Endothelial cell (in vitro differentiated cells): ENCODE data around the gene RSF1. TPM values are rescaled to one million over a fixed set of nuclear protein-coding genes. Genes with fewer than 3 reads are reported as not detected.

ENCODE experiments used
- DNase-seq: peaks from one replicate; pipeline ENCODE4 v3.0.0; 2021; ENCODE audit warnings: low spot score
- H3K27ac Mint-ChIP-seq: one replicate; pipeline ENCODE4 v1.8.0; 2021; ENCODE audit warnings: mixed read lengths, inconsistent platforms; ENCODE audit not compliant: unreplicated experiment
- H3K27me3 Mint-ChIP-seq: one replicate; pipeline ENCODE4 v1.8.0; 2021; ENCODE audit warnings: mild to moderate bottlenecking, moderate library complexity, mixed read lengths, inconsistent platforms; ENCODE audit not compliant: unreplicated experiment
- H3K36me3 Mint-ChIP-seq: one replicate; pipeline ENCODE4 v1.8.0; 2021; ENCODE audit warnings: mild to moderate bottlenecking, low read depth, mixed read lengths, inconsistent platforms; ENCODE audit not compliant: unreplicated experiment
- H3K4me1 Mint-ChIP-seq: one replicate; pipeline ENCODE4 v1.8.0; 2021; ENCODE audit warnings: mild to moderate bottlenecking, mixed read lengths, inconsistent platforms; ENCODE audit not compliant: unreplicated experiment
- H3K4me3 Mint-ChIP-seq: one replicate; pipeline ENCODE4 v1.8.0; 2021; ENCODE audit warnings: mild to moderate bottlenecking, mixed read lengths, inconsistent platforms; ENCODE audit not compliant: unreplicated experiment
- H3K9me3 Mint-ChIP-seq: one replicate; pipeline ENCODE4 v1.8.0; 2021; ENCODE audit warnings: mixed read lengths, inconsistent platforms; ENCODE audit not compliant: unreplicated experiment
- total RNA-seq: library from RNA; stranded (reverse); fragmentation: NEBNext Ultra II Directional; extraction: Animal tissue kit (Norgen Biotek cat#: 25700); gene quantifications from one replicate; pipeline ENCODE4 v1.2.1, GENCODE V29; 2021; ENCODE audit not compliant: unreplicated experiment
- TF ChIP-seq, protein P1 (sequence below): fragments of 200-600 bp; sonication (generic); IDR thresholded peaks from one replicate; pipeline ENCODE4 v1.5.0; 2021; ENCODE audit warnings: antibody characterized with exemption; ENCODE audit not compliant: unreplicated experiment

The RSF1 gene
- total RNA-seq, 1 donor from 2014 or later, result 73.7 TPM

- TF ChIP-seq, protein P1, sequence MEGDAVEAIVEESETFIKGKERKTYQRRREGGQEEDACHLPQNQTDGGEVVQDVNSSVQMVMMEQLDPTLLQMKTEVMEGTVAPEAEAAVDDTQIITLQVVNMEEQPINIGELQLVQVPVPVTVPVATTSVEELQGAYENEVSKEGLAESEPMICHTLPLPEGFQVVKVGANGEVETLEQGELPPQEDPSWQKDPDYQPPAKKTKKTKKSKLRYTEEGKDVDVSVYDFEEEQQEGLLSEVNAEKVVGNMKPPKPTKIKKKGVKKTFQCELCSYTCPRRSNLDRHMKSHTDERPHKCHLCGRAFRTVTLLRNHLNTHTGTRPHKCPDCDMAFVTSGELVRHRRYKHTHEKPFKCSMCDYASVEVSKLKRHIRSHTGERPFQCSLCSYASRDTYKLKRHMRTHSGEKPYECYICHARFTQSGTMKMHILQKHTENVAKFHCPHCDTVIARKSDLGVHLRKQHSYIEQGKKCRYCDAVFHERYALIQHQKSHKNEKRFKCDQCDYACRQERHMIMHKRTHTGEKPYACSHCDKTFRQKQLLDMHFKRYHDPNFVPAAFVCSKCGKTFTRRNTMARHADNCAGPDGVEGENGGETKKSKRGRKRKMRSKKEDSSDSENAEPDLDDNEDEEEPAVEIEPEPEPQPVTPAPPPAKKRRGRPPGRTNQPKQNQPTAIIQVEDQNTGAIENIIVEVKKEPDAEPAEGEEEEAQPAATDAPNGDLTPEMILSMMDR, result no peak
- no peaks in the 10 kb centered on the region for H3K27me3 Mint-ChIP-seq
- H3K9me3 Mint-ChIP-seq, result no peaks in the 10 kb centered on the region
- no peaks in the 10 kb centered on the region for H3K36me3 Mint-ChIP-seq
- no peak for DNase-seq
- H3K4me1 Mint-ChIP-seq, result no peaks in the 10 kb centered on the region
- H3K4me3 Mint-ChIP-seq, result no peak overlapping the region
- no peak overlapping the region for H3K27ac Mint-ChIP-seq
These were observed 40.6 kb downstream of the RSF1 start for GRCh38 chr11:77779935-77780334.

DNA sequence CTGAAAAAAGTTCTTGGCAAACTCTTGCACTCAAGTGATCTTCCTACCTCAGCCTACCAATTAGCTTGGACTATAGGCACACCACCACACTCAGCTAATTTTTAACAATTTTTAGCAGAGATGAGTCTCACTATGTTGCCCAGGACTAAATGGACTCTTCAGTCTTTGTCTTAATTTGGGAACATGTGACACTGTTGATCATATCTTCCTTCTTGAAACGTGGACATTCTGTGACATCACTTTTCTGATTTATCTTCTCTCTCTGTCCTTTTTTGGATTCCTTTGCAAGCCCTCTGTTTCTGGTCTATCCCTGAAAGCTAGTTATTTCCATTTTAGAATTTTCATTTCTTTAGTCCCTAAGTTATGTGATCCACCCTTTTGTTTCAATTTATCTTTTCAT lies 42.0 kb downstream of the RSF1 start:
- Mint-ChIP-seq H3K4me3 (no peak overlapping the region), H3K9me3 (no peaks in the 10 kb centered on the region), H3K36me3 (no peaks in the 10 kb centered on the region), H3K27me3 (no peaks in the 10 kb centered on the region), H3K4me1 (no peaks in the 10 kb centered on the region), H3K27ac (no peak overlapping the region)
- DNase-seq, result no peak
- TF ChIP-seq, protein P1, result no peak

DNA sequence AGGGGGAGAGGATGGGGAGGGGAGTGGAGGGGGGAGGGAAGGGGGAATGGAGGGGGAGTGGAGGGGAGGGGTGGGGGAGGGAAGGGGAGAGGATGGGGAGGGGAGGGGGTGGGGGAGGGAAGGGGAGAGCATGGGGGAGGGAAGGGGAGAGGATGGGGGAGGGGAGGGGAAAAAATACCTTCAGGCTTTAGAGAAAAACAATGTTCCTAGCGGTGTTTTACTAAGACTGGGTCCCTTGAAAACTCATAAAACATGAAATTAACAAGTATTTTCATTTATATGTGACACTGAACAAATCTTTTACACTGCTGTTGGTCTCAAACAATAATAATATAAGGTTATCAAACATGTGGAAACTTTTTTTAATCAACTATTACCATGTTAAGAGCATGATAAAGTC lies 42.4 kb downstream of the RSF1 start:
- no peaks in the 10 kb centered on the region for H3K9me3 Mint-ChIP-seq
- H3K27me3 Mint-ChIP-seq, result no peaks in the 10 kb centered on the region
- H3K4me1 Mint-ChIP-seq, result no peaks in the 10 kb centered on the region
- H3K36me3 Mint-ChIP-seq, result no peaks in the 10 kb centered on the region
- no peak overlapping the region for H3K4me3 Mint-ChIP-seq
- no peak for DNase-seq
- no peak overlapping the region for H3K27ac Mint-ChIP-seq
- TF ChIP-seq, protein P1, result no peak

DNA sequence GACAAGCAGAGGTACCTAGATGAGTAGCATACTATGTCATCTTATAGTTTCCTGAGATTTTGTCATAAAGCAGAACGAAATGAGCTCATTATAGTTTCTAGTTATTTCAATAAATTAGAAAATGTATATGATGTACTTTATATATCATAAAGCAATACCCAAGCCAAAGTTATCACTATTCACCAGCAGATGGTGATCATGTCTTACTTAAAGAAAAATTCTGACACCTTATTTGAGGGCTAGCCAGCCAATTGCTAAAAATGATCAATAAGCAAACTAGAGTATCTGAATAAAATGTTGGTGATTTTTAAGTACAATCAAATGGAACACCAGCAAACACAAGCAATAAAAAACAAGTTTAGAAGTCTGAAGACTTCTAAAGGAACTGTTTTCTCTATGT lies 44.1 kb downstream of the RSF1 start:
- H3K4me3 Mint-ChIP-seq, result no peak overlapping the region
- no peak for DNase-seq

DNA sequence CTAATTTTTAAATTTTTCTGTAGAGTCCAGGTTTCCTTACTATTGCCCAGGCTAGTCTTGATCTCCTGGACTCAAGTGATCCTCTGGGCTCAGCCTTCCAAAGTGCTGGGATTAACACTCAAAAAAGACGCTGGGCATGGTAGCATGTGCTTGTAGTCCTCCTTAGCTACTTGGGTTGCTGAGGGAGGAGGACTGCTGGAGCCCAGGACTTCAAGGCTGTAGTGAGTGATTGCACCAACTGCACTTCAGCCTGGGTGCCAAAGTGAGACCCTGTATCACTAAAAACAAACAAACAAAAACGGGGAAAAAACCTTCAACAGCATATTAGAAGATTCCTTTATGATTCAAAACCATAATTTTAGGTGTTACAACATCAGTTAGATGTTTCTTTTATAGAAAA lies 44.6 kb downstream of the RSF1 start:
- no peak overlapping the region for H3K4me3 Mint-ChIP-seq
- DNase-seq, result no peak
- TF ChIP-seq, protein P1, result no peak
- no peaks in the 10 kb centered on the region for H3K36me3 Mint-ChIP-seq
- H3K27ac Mint-ChIP-seq, result no peak overlapping the region
- no peaks in the 10 kb centered on the region for H3K9me3 Mint-ChIP-seq
- H3K27me3 Mint-ChIP-seq, result no peaks in the 10 kb centered on the region
- peaks cover 13% of the 10 kb centered on the region for H3K4me1 Mint-ChIP-seq

More for the DNA sequence above, 44.1 kb downstream of the RSF1 start:
- H3K4me1 Mint-ChIP-seq, result peaks cover 8% of the 10 kb centered on the region
- no peaks in the 10 kb centered on the region for H3K9me3 Mint-ChIP-seq
- no peaks in the 10 kb centered on the region for H3K36me3 Mint-ChIP-seq
- TF ChIP-seq, protein P1, result no peak
- H3K27me3 Mint-ChIP-seq, result no peaks in the 10 kb centered on the region
- no peak overlapping the region for H3K27ac Mint-ChIP-seq
